HG02938 (cell line): ENCODE results near the gene RASSF10.
A peak's percentile ranks its signal among the peaks of the same experiment; 100 is the strongest.

ENCODE experiments used
- ATAC-seq: cut with Tn5 transposase; IDR thresholded peaks from one replicate; pipeline ENCODE4 v1.9.1; 2021; ENCODE audit warnings: mild to moderate bottlenecking, moderate library complexity; ENCODE audit not compliant: unreplicated experiment

The RASSF10 gene

GRCh38 chr11:13008625-13009475 lies at the start of gene RASSF10:
Gene RASSF10, plus strand, starts transcription at chr11:13009316. Its CDS starts 261 bp downstream, at chr11:13009577.
- no peak for ATAC-seq

- ATAC-seq: no peak
Observed at GRCh38 chr11:12961615-12962014, 47.5 kb upstream of the RASSF10 start.

- ATAC-seq: no peak
Observed at GRCh38 chr11:12962306-12962705, 46.8 kb upstream of the RASSF10 start.

GRCh38 chr11:12963051-12963450 lies 46.1 kb upstream of the RASSF10 start:
- ATAC-seq: no peak

- ATAC-seq: peak; percentile 85
Observed at GRCh38 chr11:12963792-12964536, 45.2 kb upstream of the RASSF10 start.

GRCh38 chr11:12964650-12965049 lies 44.5 kb upstream of the RASSF10 start:
- no peak for ATAC-seq

GRCh38 chr11:12966002-12966401 lies 43.1 kb upstream of the RASSF10 start:
- ATAC-seq: no peak

GRCh38 chr11:12968101-12968500 lies 41.0 kb upstream of the RASSF10 start:
- no peak for ATAC-seq

GRCh38 chr11:12968826-12969225 lies 40.3 kb upstream of the RASSF10 start:
- no peak for ATAC-seq

GRCh38 chr11:12971955-12972354 lies 37.2 kb upstream of the RASSF10 start:
- no peak for ATAC-seq

- no peak for ATAC-seq
Observed at GRCh38 chr11:12973528-12974181, 35.5 kb upstream of the RASSF10 start.

- ATAC-seq: no peak
Observed at GRCh38 chr11:12975195-12975594, 33.9 kb upstream of the RASSF10 start.

- ATAC-seq: no peak
Observed at GRCh38 chr11:12979928-12980689, 29.0 kb upstream of the RASSF10 start.

- no peak for ATAC-seq
Observed at GRCh38 chr11:12981676-12982522, 27.2 kb upstream of the RASSF10 start.

GRCh38 chr11:12983336-12983735 lies 25.8 kb upstream of the RASSF10 start:
- no peak for ATAC-seq

GRCh38 chr11:12986194-12986898 lies 22.8 kb upstream of the RASSF10 start:
- ATAC-seq: no peak

- no peak for ATAC-seq
Observed at GRCh38 chr11:12989428-12990161, 19.5 kb upstream of the RASSF10 start.

GRCh38 chr11:12990162-12990480 lies 19.0 kb upstream of the RASSF10 start:
- no peak for ATAC-seq

GRCh38 chr11:12991426-12991825 lies 17.7 kb upstream of the RASSF10 start:
- no peak for ATAC-seq
